ENCODE results near the gene APMAP.

APMAP gene

GRCh38 chr20:25024171-25024570 lies 31.6 kb upstream of the APMAP start:
- DNase-seq (ENCODE audit: low read depth) = no peak

- DNase-seq (ENCODE audit: low read depth) = no peak
These were observed 30.8 kb upstream of the APMAP start for GRCh38 chr20:25023356-25023755.

- no peak for DNase-seq (ENCODE audit: low read depth)
These were observed 30.1 kb upstream of the APMAP start for GRCh38 chr20:25022680-25023079.

GRCh38 chr20:25021336-25021735 lies 28.8 kb upstream of the APMAP start:
- no peak for DNase-seq (ENCODE audit: low read depth)

GRCh38 chr20:25020901-25021301 lies 28.4 kb upstream of the APMAP start:
- DNase-seq (ENCODE audit: low read depth) = no peak

- no peak for DNase-seq (ENCODE audit: low read depth)
These were observed 27.8 kb upstream of the APMAP start for GRCh38 chr20:25020345-25020744.

- no peak for DNase-seq (ENCODE audit: low read depth)
These were observed 27.0 kb upstream of the APMAP start for GRCh38 chr20:25019381-25020155.

GRCh38 chr20:25018841-25019240 lies 26.3 kb upstream of the APMAP start:
- DNase-seq (ENCODE audit: low read depth) = no peak

GRCh38 chr20:25018425-25018824 lies 25.9 kb upstream of the APMAP start:
- DNase-seq (ENCODE audit: low read depth) = no peak

- no peak for DNase-seq (ENCODE audit: low read depth)
These were observed 24.8 kb upstream of the APMAP start for GRCh38 chr20:25017257-25017803.

- DNase-seq (ENCODE audit: low read depth) = no peak
These were observed 23.9 kb upstream of the APMAP start for GRCh38 chr20:25016471-25016870.

GRCh38 chr20:25015986-25016385 lies 23.4 kb upstream of the APMAP start:
- no peak for DNase-seq (ENCODE audit: low read depth)

- DNase-seq (ENCODE audit: low read depth) = no peak
These were observed 22.3 kb upstream of the APMAP start for GRCh38 chr20:25014816-25015215.

- DNase-seq (ENCODE audit: low read depth) = no peak
These were observed 21.2 kb upstream of the APMAP start for GRCh38 chr20:25013478-25014380.

GRCh38 chr20:25012616-25013189 lies 20.2 kb upstream of the APMAP start:
- DNase-seq (ENCODE audit: low read depth) = no peak

GRCh38 chr20:25011831-25012241 lies 19.3 kb upstream of the APMAP start:
- no peak for DNase-seq (ENCODE audit: low read depth)

- DNase-seq (ENCODE audit: low read depth) = no peak
These were observed 18.7 kb upstream of the APMAP start for GRCh38 chr20:25011261-25011660.

- no peak for DNase-seq (ENCODE audit: low read depth)
These were observed 16.9 kb upstream of the APMAP start for GRCh38 chr20:25009218-25010145.

- no peak for DNase-seq (ENCODE audit: low read depth)
These were observed 16.1 kb upstream of the APMAP start for GRCh38 chr20:25008388-25009217.

GRCh38 chr20:25007491-25008305 lies 15.1 kb upstream of the APMAP start:
- DNase-seq (ENCODE audit: low read depth) = no peak
